ENCODE data around the gene MSMP. TPM values are rescaled to one million over a fixed set of nuclear protein-coding genes. Genes with fewer than 3 reads are reported as not detected.
A peak's percentile ranks its signal among the peaks of the same experiment; 100 is the strongest.

Gene MSMP
- total and polyA plus RNA-seq, 5 donors from 2014 or later = 0.69 TPM; not detected in 4

DNA sequence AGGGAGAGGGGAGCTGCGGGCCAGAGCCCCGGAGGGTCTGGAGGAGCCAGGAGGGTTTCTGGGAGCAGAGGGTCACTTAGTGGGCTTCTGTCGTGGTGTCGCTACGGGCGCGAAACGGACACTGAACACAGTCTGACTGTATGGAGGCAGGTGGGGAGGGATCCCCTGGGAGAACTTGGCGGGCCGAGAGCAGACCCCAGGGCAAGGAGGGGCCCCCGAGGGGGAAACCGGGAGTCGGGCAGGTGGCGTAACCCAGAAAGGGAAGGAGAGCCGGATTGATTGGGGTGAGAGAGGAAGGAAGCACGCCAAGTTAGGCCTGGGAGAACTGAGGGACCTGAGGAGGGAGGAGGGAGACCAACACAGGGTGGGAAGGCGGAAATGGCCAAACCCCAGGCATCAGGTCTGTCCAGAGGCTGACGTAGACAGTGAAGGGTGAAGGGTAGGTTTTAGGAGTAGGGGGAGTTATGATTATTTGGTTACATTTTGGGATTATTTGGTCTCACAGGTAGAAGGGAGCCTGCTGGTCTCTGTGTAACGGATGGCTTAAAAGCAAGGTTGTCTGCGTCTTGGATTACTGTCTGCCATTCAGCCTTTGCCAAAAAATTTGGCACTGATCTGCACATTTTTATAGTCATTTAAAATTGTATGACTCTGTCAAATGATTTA lies 3.3 kb upstream of the MSMP start:
- DNase-seq (peak in 1 of 3 donors; percentile 49), ATAC-seq (ENCODE audit: low read depth in 2 of 2) (peak in 1 of 2 donors; percentile 6)
- H3K4me1 Mint-ChIP-seq = peaks cover 13 to 63% (median 49%) of the 10 kb centered on the region in 4 donors

GRCh38 chr9:35756275-35757225 lies 2.5 kb upstream of the MSMP start:
- Histone ChIP-seq H3K9me3 (ENCODE audit: control insufficient read depth in 2 of 2, low read length in 2 of 2) (no peaks in the 10 kb centered on the region), H3K4me3 (ENCODE audit: low read depth, low read length) (peak overlapping the region; percentile 87), H3K27ac (ENCODE audit: insufficient read depth, low read length, poor library complexity, severe bottlenecking) (peak overlapping the region; percentile 75), H3K27me3 (ENCODE audit: control insufficient read depth, insufficient read depth, low read length) (no peaks in the 10 kb centered on the region), H3K36me3 (ENCODE audit: control insufficient read depth, insufficient read depth, low read length) (peaks cover 33% of the 10 kb centered on the region), H3K4me1 (ENCODE audit: control insufficient read depth, insufficient read depth, low read length, poor library complexity, severe bottlenecking) (peaks cover 24% of the 10 kb centered on the region)
- Mint-ChIP-seq H3K4me3 (peak overlapping the region; percentile 90 to 100 (median 97)), H3K9me3 (no peaks in the 10 kb centered on the region), H3K36me3 (peaks cover 27% of the 10 kb centered on the region), H3K27ac (peak overlapping the region; percentile 93 to 97 (median 94)), H3K4me1 (peaks cover 8 to 59% (median 45%) of the 10 kb centered on the region in 4 donors), H3K27me3 (no peaks in the 10 kb centered on the region)
- ATAC-seq (ENCODE audit: low read depth in 2 of 2) = peak; percentile 85
- peak; percentile 60 to 87 (median 74) for DNase-seq

More for the DNA sequence above, 3.3 kb upstream of the MSMP start:
- Histone ChIP-seq H3K27me3 (ENCODE audit: control insufficient read depth, insufficient read depth, low read length) (no peaks in the 10 kb centered on the region), H3K4me3 (ENCODE audit: low read depth, low read length) (peak overlapping the region; percentile 87), H3K36me3 (ENCODE audit: control insufficient read depth, insufficient read depth, low read length) (peaks cover 25% of the 10 kb centered on the region), H3K9me3 (ENCODE audit: control insufficient read depth in 2 of 2, low read length in 2 of 2) (no peaks in the 10 kb centered on the region), H3K27ac (ENCODE audit: insufficient read depth, low read length, poor library complexity, severe bottlenecking) (peak overlapping the region; percentile 75), H3K4me1 (ENCODE audit: control insufficient read depth, insufficient read depth, low read length, poor library complexity, severe bottlenecking) (peaks cover 24% of the 10 kb centered on the region)
- Mint-ChIP-seq H3K9me3 (no peaks in the 10 kb centered on the region), H3K27me3 (no peaks in the 10 kb centered on the region), H3K27ac (peak overlapping the region; percentile 94 to 98 (median 95)), H3K36me3 (peaks cover 23% of the 10 kb centered on the region), H3K4me3 (peak overlapping the region; percentile 95 to 100 (median 98))

DNA sequence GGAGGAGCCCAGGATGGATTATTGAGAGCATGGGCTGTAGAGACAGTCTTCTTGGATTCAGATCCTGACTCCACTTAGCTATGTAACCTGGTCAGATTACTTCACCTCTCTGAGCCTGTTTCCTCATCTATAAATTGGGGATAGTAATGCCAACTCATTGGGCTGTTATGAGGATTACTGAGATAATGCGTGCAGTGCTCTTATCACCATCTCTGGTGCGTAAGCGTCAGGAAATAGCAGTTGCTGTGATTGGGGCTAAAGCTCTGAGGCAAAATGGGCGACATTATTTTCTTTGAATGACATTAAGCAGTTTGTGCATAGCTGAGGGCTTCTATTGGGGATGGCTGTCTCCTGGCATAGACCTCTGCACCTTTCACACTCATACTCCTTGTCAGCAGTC lies 995 bp upstream of the MSMP start:
- no peak overlapping the region for H3K4me3 ChIP-seq (ENCODE audit: low read depth, low read length)
- H3K4me1 ChIP-seq (ENCODE audit: control insufficient read depth, insufficient read depth, low read length, poor library complexity, severe bottlenecking) = peaks cover 28% of the 10 kb centered on the region
- Mint-ChIP-seq H3K27ac (no peak overlapping the region), H3K27me3 (no peaks in the 10 kb centered on the region), H3K36me3 (peaks cover 25% of the 10 kb centered on the region), H3K4me1 (peaks cover 8 to 62% (median 41%) of the 10 kb centered on the region in 4 donors), H3K9me3 (no peaks in the 10 kb centered on the region), H3K4me3 (peak overlapping the region; percentile 55 to 95 (median 60))
- H3K27me3 ChIP-seq (ENCODE audit: control insufficient read depth, insufficient read depth, low read length) = no peaks in the 10 kb centered on the region
- no peaks in the 10 kb centered on the region for H3K9me3 ChIP-seq (ENCODE audit: control insufficient read depth in 2 of 2, low read length in 2 of 2)
- peaks cover 28% of the 10 kb centered on the region for H3K36me3 ChIP-seq (ENCODE audit: control insufficient read depth, insufficient read depth, low read length)
- DNase-seq = no peak
- no peak overlapping the region for H3K27ac ChIP-seq (ENCODE audit: insufficient read depth, low read length, poor library complexity, severe bottlenecking)
- no peak for ATAC-seq (ENCODE audit: low read depth in 2 of 2)

GRCh38 chr9:35753466-35753865 lies 610 bp downstream of the MSMP start:
- H3K27ac Mint-ChIP-seq = peak overlapping the region in 1 of 3 donors; percentile 47
- H3K4me3 Mint-ChIP-seq = peak overlapping the region in 1 of 4 donors; percentile 95
- Histone ChIP-seq H3K4me3 (ENCODE audit: low read depth, low read length) (no peak overlapping the region), H3K9me3 (ENCODE audit: control insufficient read depth in 2 of 2, low read length in 2 of 2) (no peaks in the 10 kb centered on the region), H3K36me3 (ENCODE audit: control insufficient read depth, insufficient read depth, low read length) (peaks cover 28% of the 10 kb centered on the region), H3K4me1 (ENCODE audit: control insufficient read depth, insufficient read depth, low read length, poor library complexity, severe bottlenecking) (peaks cover 32% of the 10 kb centered on the region), H3K27me3 (ENCODE audit: control insufficient read depth, insufficient read depth, low read length) (no peaks in the 10 kb centered on the region), H3K27ac (ENCODE audit: insufficient read depth, low read length, poor library complexity, severe bottlenecking) (no peak overlapping the region)
- no peak for DNase-seq
- ATAC-seq (ENCODE audit: low read depth in 2 of 2) = no peak
- H3K36me3 Mint-ChIP-seq = peaks cover 25% of the 10 kb centered on the region
- no peaks in the 10 kb centered on the region for H3K27me3 Mint-ChIP-seq
- H3K9me3 Mint-ChIP-seq = no peaks in the 10 kb centered on the region
- peaks cover 1 to 55% (median 33%) of the 10 kb centered on the region in 4 donors for H3K4me1 Mint-ChIP-seq

DNA sequence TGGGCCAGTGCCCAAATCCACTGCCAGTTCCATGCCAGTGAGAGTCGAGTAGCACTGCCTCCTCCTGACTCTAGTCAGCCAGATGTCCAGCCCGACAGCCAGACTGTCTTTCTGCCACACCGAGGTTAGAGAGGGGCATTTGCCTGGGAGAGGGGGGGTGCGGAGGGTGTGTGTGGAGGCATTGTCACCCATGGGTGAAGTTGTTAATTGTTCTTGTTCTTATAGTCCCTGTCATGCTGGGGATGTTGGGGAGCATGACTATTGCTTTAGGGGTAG lies 3.9 kb downstream of the MSMP start:
- no peak for ATAC-seq (ENCODE audit: low read depth in 2 of 2)
- no peaks in the 10 kb centered on the region for H3K27me3 Mint-ChIP-seq
- peak overlapping the region; percentile 80 for H3K27ac ChIP-seq (ENCODE audit: insufficient read depth, low read length, poor library complexity, severe bottlenecking)
- H3K27ac Mint-ChIP-seq = peak overlapping the region; percentile 90 to 97 (median 95)
- H3K4me1 Mint-ChIP-seq = peaks cover 24 to 61% (median 41%) of the 10 kb centered on the region in 4 donors
- H3K36me3 Mint-ChIP-seq = peaks cover 28% of the 10 kb centered on the region
- no peaks in the 10 kb centered on the region for H3K9me3 ChIP-seq (ENCODE audit: control insufficient read depth in 2 of 2, low read length in 2 of 2)
- DNase-seq = no peak
- no peaks in the 10 kb centered on the region for H3K9me3 Mint-ChIP-seq
- H3K4me1 ChIP-seq (ENCODE audit: control insufficient read depth, insufficient read depth, low read length, poor library complexity, severe bottlenecking) = peaks cover 46% of the 10 kb centered on the region
- peak overlapping the region; percentile 93 to 99 (median 96) for H3K4me3 Mint-ChIP-seq
- H3K27me3 ChIP-seq (ENCODE audit: control insufficient read depth, insufficient read depth, low read length) = no peaks in the 10 kb centered on the region
- peak overlapping the region; percentile 85 for H3K4me3 ChIP-seq (ENCODE audit: low read depth, low read length)
- H3K36me3 ChIP-seq (ENCODE audit: control insufficient read depth, insufficient read depth, low read length) = peaks cover 28% of the 10 kb centered on the region

DNA sequence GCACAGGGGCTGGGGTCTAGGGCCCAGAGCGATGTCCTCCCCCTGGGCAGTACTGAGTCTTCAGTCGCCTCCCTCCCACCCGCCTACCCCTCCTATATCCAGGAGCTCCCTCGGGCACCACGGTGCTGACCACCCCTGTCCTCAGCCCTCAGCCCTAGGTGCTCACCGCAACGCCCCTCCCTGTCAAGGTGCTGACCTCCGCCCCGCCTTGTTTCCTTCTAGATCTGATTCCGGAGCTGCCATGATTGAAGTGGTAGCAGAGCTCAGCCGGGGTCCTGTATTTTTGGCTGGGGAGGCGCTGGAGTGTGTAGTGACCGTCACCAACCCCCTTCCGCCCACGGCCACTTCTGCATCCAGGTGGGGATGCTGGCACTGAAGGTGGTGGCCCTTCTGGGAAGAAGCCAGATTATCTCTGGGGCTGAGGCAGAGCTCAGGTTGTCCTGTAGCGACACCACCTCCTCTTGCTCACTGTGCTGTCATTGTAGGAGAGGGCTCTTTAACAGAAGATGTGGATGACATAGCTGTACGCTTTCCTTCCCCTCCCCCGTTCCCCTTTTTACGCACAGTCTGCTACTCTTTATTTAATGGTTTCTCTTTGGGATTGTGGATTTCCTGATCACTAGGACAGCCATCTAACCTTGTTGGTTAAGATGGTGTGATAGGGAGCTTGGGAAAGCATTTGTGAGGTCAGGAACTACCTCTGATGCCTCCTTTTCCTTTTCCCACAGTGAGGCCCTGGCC lies 4.4 kb downstream of the MSMP start:
- peaks cover 28% of the 10 kb centered on the region for H3K36me3 ChIP-seq (ENCODE audit: control insufficient read depth, insufficient read depth, low read length)
- peaks cover 24 to 61% (median 42%) of the 10 kb centered on the region in 4 donors for H3K4me1 Mint-ChIP-seq
- peak; percentile 45 to 63 for ATAC-seq (ENCODE audit: low read depth in 2 of 2)
- H3K9me3 ChIP-seq (ENCODE audit: control insufficient read depth in 2 of 2, low read length in 2 of 2) = no peaks in the 10 kb centered on the region
- peaks cover 30% of the 10 kb centered on the region for H3K36me3 Mint-ChIP-seq
- peak overlapping the region; percentile 80 for H3K27ac ChIP-seq (ENCODE audit: insufficient read depth, low read length, poor library complexity, severe bottlenecking)
- H3K27me3 Mint-ChIP-seq = no peaks in the 10 kb centered on the region
- H3K4me3 ChIP-seq (ENCODE audit: low read depth, low read length) = peak overlapping the region; percentile 85
- H3K27ac Mint-ChIP-seq = peak overlapping the region; percentile 90 to 97 (median 95)
- no peaks in the 10 kb centered on the region for H3K27me3 ChIP-seq (ENCODE audit: control insufficient read depth, insufficient read depth, low read length)
- peak; percentile 35 to 71 (median 51) for DNase-seq
- H3K4me1 ChIP-seq (ENCODE audit: control insufficient read depth, insufficient read depth, low read length, poor library complexity, severe bottlenecking) = peaks cover 46% of the 10 kb centered on the region
- H3K9me3 Mint-ChIP-seq = no peaks in the 10 kb centered on the region
- peak overlapping the region; percentile 93 to 99 (median 96) for H3K4me3 Mint-ChIP-seq

DNA sequence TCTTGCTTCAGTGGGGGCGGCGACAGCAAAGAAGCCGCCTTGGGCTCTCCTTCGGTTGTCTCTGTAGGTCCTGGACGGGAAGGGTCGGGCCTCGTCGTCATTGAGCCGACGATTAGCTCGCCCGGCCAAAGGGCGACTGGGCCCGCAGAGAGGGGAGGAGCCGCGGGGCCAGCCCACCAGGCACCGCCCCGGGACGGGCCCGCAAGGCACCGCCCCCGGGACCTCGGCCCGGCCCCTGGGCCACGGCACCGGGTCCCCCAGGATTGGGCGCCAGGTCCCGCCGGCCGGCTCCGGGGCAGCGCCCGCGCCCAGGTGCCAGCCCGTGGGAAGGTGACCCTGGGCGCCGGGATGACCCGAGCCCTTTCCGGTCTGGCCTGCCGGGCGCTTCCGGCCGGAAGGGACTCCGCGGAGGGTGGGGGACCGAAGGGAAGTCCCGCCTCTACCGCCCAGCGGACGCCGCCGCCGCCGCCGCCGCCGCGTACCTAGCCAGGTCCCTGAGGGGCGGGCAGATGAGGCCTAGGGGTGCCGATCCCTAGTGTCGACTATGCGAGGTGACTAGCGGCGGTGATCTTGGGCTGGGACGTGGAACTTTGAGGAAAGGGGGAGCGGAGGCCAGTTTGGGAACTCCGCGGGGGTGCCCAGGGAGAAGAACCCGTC lies 5.1 kb downstream of the MSMP start, which contains the start of the genes GBA2 and RGP1:
TSS of gene GBA2 (minus strand) at position 371 of the 657 bp plus-strand sequence. CDS start 524 bp downstream, outside the sequence.
TSS of gene RGP1 (plus strand) at position 430 of the 657 bp plus-strand sequence. CDS start 469 bp downstream, outside the sequence.
- Histone ChIP-seq H3K9me3 (ENCODE audit: control insufficient read depth in 2 of 2, low read length in 2 of 2) (no peaks in the 10 kb centered on the region), H3K36me3 (ENCODE audit: control insufficient read depth, insufficient read depth, low read length) (peaks cover 30% of the 10 kb centered on the region), H3K4me1 (ENCODE audit: control insufficient read depth, insufficient read depth, low read length, poor library complexity, severe bottlenecking) (peaks cover 46% of the 10 kb centered on the region), H3K27me3 (ENCODE audit: control insufficient read depth, insufficient read depth, low read length) (no peaks in the 10 kb centered on the region), H3K4me3 (ENCODE audit: low read depth, low read length) (peak within 1 kb of the TSS; percentile 87), H3K27ac (ENCODE audit: insufficient read depth, low read length, poor library complexity, severe bottlenecking) (peak within 1 kb of the TSS; percentile 80)
- Mint-ChIP-seq H3K27ac (peak within 1 kb of the TSS; percentile 90 to 97 (median 95)), H3K9me3 (no peaks in the 10 kb centered on the region), H3K27me3 (no peaks in the 10 kb centered on the region), H3K4me3 (peak within 1 kb of the TSS; percentile 93 to 99 (median 96)), H3K36me3 (peaks cover 34% of the 10 kb centered on the region), H3K4me1 (peaks cover 24 to 65% (median 45%) of the 10 kb centered on the region in 4 donors)
- DNase-seq = peak; percentile 61 to 83 (median 68)
- ATAC-seq (ENCODE audit: low read depth in 2 of 2) = peak; percentile 68 to 72

Data from CD4-positive, CD25-positive, alpha-beta regulatory T cell (primary cell).